ENCODE measurements around the gene CLIC4.
"Not testable (repeated sequence)": the region's sequence is repeated elsewhere in the genome, so short reads cannot be mapped to it uniquely, and the experiment has no call there.

CLIC4 gene

DNA sequence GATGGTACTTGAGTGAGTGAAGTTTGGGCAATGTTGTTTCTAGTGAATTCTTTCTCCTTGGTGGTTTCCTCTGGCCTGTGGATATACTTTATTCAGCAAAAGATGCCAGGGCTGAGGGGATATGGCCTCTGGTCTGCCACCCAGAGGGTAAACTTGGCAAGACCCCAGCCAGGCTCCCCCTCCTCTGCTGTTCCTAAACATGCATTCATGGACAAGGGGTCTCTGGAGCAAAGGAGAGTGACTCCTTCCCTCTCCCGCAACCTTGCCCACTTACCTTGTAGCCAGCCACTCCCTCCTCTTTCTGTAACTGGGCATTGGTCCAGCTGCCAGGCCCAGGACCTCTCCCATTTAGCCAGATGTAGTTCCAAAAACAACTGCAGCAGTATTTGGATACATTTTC, 141.0 kb downstream of the CLIC4 start:
- H3K27me3 Mint-ChIP-seq: peaks cover 7% of the 10 kb centered on the region

DNA sequence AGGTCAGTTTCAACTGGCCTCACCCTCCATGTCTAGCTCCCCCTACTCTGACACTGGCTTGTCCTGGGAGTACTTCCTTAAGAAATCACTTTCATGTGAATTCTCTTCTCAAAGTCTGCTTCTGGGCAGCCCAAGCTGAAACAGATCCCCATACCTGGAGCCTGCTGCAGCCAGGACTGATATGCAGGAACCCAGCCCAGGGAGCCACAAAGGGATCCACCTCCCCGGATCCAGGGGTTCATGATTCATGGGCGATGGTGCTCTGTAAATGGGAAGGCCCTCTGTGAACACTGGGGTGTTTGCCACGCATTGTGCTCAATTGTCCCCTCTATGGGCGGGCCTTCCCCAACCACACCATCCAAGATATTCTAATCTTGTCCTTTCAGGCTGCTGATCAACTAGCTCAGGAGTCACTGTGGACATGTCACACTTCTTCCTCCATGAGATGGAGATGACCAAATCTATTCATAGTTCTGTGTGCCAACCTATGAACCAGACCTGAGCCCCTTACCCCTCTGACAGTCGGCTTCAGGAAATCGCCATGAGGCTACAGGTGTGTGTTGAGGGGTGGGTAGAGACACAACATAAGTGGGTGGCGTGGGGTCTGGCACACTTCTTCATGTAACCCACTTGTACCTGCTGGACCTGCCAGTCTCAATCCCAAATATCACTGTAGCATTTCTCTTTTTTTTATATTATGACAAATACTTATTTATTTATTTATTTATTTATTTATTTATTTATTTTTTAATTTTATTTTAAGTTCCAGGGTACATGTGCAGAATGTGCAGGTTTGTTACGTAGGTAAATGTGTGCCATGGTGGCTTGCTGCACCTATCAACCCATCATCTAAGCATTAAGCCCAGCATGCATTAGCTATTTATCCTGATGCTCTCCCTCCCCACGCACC, 143.1 kb downstream of the CLIC4 start:
- peaks cover 30% of the 10 kb centered on the region for H3K9me3 Mint-ChIP-seq
- no peak overlapping the region for H3K27ac Mint-ChIP-seq
- ATAC-seq (no peak), DNase-seq (no peak)
- H3K4me1 Mint-ChIP-seq: peaks cover 2% of the 10 kb centered on the region
- H3K27me3 Mint-ChIP-seq: peaks cover 7% of the 10 kb centered on the region
- H3K36me3 Mint-ChIP-seq (ENCODE audit: low read depth): peaks cover 22% of the 10 kb centered on the region
- no peak overlapping the region for H3K4me3 Mint-ChIP-seq

More for the DNA sequence above, 141.0 kb downstream of the CLIC4 start:
- Mint-ChIP-seq H3K9me3 (peaks cover 22% of the 10 kb centered on the region), H3K27ac (no peak overlapping the region), H3K4me3 (no peak overlapping the region), H3K36me3 (ENCODE audit: low read depth) (peaks cover 9% of the 10 kb centered on the region), H3K4me1 (peaks cover 2% of the 10 kb centered on the region)
- ATAC-seq (no peak), DNase-seq (no peak)

GRCh38 chr1:24888971-24889676, 143.9 kb downstream of the CLIC4 start:
- no peak for DNase-seq
- H3K27me3 Mint-ChIP-seq: peaks cover 7% of the 10 kb centered on the region
- H3K9me3 Mint-ChIP-seq: peaks cover 28% of the 10 kb centered on the region
- no peak for ATAC-seq
- H3K4me3 Mint-ChIP-seq: no peak overlapping the region
- H3K4me1 Mint-ChIP-seq: peaks cover 2% of the 10 kb centered on the region
- H3K36me3 Mint-ChIP-seq (ENCODE audit: low read depth): peaks cover 21% of the 10 kb centered on the region
- H3K27ac Mint-ChIP-seq: no peak overlapping the region

DNA sequence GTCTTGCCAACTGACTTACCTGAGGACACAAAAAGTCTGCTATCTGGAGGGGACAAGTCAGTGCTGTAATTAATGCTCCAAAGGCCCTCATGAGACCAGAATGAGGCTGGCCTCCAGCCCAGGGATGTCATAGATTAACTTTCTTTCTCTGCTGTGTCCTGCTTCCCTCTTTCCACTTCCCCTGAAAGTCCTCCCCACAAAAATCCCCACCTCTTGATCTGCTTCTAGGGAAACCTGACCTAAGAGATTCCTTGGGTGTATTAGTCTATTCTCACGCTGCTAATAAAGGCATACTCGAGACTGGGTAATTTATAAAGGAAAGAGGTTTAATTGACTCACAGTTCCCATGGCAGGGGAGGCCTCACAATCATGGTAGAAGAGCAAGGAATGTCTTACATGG, 145.6 kb downstream of the CLIC4 start:
- DNase-seq: no peak
- Mint-ChIP-seq H3K27ac (peak overlapping the region; percentile 9), H3K4me3 (no peak overlapping the region), H3K4me1 (peaks cover 2% of the 10 kb centered on the region), H3K27me3 (no peaks in the 10 kb centered on the region), H3K9me3 (peaks cover 20% of the 10 kb centered on the region), H3K36me3 (ENCODE audit: low read depth) (peaks cover 15% of the 10 kb centered on the region)
- ATAC-seq: no peak

DNA sequence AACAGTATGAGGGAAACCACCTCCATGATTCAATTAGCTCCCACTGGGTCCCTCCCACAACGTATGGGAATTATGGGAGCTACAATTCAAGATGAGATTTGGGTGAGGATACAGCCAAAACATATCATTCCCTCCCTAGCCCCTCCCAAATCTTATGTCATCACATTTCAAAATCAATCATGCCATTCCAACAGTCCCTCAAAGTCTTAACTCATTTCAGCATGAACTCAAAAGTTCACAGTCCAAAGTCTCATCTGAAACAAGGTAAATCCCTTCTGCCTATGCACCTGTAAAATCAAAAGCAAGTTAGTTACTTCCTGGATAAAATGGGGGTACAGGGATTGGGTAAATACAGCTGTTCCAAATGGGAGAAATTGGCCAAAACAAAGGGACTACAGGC, 146.1 kb downstream of the CLIC4 start:
- H3K4me1 Mint-ChIP-seq, H3K4me3 Mint-ChIP-seq, ATAC-seq, DNase-seq, H3K27me3 Mint-ChIP-seq: not testable (repeated sequence)
- Mint-ChIP-seq H3K36me3 (ENCODE audit: low read depth) (peaks cover 17% of the 10 kb centered on the region), H3K9me3 (peaks cover 20% of the 10 kb centered on the region), H3K27ac (peak overlapping the region; percentile 9)

DNA sequence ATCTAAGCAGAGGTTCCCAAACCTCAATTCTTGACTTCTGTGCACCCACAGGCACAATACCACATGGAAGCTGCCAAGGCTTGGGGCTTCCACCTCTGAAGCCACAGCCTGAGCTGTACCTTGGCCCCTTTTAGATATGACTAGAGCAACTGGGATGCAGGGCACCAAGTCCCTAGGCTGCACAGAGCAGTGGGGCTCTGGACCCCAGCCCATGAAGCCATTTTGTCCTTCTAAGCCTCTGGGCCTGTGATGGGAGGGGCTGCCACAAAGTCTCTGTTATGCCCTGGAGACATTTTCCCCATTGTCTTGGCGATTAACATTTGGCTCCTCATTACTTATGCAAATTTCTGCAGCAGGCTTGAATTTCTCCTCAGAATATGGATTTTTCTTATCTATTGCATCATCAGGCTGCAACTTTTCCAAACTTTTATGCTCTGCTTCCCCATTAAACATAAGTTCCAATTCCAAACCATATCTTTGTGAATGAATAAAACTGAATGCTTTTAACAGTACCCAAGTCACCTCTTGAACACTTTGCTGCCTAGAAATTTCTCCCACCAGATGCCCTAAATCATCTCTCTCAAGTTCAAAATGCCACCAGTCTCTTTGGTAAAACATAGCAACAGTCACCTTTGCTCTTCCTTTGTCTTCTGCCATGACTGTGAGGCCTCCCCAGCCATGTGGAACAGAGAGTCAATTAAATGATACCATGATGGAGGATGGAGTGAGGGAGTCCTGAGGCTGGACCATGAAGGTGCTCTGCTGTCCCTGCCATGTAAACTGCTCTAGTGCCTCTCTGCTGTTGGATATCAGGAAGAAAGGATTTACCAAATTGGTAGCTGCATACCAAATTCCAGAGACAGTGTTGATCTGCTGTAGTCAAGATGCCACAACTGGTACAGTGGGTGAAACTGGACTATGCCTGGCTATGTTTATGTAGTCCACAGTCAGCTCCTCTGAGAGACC, 147.2 kb downstream of the CLIC4 start:
- H3K36me3 Mint-ChIP-seq (ENCODE audit: low read depth): peaks cover 17% of the 10 kb centered on the region
- no peak for DNase-seq
- no peak overlapping the region for H3K4me3 Mint-ChIP-seq
- H3K4me1 Mint-ChIP-seq: peaks cover 6% of the 10 kb centered on the region
- no peak for ATAC-seq
- peaks cover 20% of the 10 kb centered on the region for H3K9me3 Mint-ChIP-seq
- H3K27ac Mint-ChIP-seq: peak overlapping the region; percentile 4
- peaks cover 4% of the 10 kb centered on the region for H3K27me3 Mint-ChIP-seq

DNA sequence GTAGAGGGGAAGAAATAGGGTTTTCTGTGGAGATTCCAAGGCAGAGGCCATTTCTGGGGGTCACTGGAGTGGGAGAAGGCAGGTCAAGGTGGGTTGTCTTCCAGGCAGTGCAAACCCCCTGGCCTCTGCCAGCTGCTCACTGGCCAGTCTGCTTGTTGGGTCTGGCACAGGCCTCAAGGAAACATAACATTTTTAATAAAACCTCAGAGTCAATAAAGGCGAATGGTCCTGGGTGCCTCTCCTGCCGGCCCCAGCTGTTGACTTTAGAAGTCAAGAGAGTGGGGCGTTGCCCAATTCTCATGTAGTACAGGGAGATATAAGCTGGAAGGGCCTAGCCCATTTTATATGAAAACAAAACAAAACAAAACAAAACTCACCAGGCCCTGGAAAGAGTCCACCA, 148.2 kb downstream of the CLIC4 start:
- no peak for ATAC-seq
- no peak overlapping the region for H3K4me3 Mint-ChIP-seq
- peaks cover 19% of the 10 kb centered on the region for H3K36me3 Mint-ChIP-seq (ENCODE audit: low read depth)
- H3K9me3 Mint-ChIP-seq: peaks cover 20% of the 10 kb centered on the region
- H3K4me1 Mint-ChIP-seq: peaks cover 13% of the 10 kb centered on the region
- no peak overlapping the region for H3K27ac Mint-ChIP-seq
- H3K27me3 Mint-ChIP-seq: peaks cover 6% of the 10 kb centered on the region
- no peak for DNase-seq
